Stimulated activated CD4-positive, alpha-beta T cell treated with anti-CD3 and anti-CD28 coated beads, Interleukin-12 subunit alpha, Interleukin-12 subunit beta, amount 100 ng/mL, for 24 hours (primary cell): ENCODE measurements around the gene ABHD16B.

Experiments used
- DNase-seq, 2 experiments: peaks; one replicate each; pipeline ENCODE4 v3.0.0-alpha.2; 2020; ENCODE audit warnings: low read depth in 2 of 2

Gene ABHD16B

DNA sequence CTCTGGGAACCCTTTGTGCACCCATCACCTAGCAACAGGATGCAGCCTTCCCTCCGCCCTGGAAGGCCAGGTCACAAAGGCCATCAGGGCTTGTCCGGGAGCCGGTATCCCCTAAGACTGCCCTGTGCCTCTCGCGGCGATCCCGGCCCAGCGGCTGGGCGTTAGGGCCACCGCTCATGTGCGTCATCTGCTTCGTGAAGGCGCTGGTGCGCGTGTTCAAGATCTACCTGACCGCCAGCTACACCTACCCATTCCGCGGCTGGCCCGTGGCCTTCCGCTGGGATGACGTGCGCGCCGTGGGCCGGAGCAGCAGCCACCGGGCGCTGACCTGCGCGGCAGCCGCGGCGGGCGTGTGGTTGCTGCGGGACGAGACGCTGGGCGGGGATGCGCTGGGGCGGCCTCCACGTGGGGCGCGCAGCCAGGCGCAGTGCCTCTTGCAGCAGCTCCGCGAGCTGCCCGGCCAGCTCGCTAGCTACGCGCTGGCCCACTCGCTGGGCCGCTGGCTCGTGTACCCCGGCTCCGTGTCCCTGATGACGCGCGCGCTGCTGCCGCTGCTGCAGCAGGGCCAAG is at the start of gene ABHD16B:
TSS of gene ABHD16B (plus strand) at position 134 of the 570 bp plus-strand sequence. CDS start at position 177, 43 bp downstream.
- DNase-seq: no peak

DNA sequence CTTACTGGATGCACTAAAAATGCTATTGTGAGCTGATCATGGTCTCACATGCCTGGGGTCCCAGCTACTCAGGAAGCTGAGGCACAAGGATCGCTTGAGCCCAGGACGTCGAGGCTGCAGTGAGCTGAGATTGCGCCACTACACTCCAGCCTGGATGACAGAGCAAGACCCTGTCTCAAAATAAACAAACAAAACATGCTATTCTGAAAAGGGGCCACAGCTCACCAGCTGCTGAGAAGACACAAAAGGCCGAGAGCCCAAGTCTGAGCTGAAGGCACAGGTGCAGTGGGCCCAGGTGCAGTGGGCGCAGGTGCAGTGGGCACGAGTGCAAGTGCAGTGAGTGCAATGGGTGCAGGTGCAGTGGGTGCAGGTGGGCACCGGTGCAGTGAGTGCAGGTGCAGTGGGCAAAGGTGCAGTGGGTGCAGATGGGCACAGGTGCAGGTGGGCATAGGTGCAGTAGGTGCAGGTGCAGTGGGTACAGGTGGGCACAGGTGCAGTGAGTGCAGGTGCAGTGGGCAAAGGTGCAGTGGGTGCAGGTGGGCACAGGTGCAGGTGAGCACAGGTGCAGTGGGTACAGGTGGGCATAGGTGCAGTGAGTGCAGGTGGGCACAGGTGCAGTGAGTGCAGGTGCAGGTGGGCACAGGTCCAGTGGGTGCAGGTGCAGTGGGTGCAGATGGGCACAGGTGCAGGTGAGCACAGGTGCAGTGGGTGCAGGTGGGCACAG is 46.2 kb upstream of the ABHD16B start:
- no peak for DNase-seq

DNA sequence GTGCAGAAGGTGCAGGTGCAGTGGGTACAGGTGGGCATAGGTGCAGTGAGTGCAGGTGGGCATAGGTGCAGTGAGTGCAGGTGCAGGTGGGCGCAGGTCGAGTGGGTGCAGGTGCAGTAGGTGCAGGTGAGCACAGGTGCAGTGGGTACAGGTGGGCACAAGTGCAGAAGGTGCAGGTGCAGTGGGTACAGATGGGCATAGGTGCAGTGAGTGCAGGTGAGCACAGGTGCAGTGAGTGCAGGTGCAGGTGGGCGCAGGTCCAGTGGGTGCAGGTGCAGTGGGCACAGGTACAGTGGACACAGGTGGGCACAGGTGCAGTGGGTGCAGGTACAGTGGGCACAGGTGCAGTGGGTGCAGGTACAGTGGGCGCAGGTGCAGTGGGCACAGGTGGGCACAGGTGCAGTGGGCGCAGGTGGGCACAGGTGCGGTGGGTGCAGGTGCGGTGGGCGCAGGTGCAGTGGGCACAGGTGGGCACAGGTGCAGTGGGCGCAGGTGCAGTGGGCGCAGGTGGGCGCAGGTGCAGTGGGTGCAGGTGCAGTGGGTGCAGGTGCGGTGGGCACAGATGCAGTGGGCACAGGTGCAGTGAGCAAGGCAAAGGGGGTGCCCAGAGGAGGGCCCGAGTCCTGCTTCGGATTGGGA is 45.6 kb upstream of the ABHD16B start:
- DNase-seq: no peak

- no peak for DNase-seq
These were observed 41.9 kb upstream of the ABHD16B start for GRCh38 chr20:63819224-63819921.

DNA sequence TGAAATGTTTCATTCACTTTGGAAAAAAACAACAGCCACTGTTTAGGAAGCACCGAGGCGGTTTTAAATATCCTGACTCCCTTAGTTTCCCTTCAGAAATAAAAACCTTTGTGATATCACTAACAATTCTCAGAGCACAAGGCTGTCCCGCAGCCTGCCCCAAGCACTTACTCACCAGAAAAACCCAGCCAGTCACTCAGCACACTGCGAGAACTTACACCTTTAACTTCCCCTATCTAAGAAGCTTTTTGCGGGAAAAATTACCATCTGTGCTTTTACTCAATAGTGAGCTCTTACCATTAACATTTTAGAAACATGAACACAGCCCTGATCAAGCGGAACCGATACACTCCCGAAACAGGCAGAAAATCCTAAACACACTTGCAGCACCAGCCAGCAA is 39.5 kb upstream of the ABHD16B start:
- DNase-seq: no peak

- DNase-seq: no peak
These were observed 39.0 kb upstream of the ABHD16B start for GRCh38 chr20:63822276-63822696.

DNA sequence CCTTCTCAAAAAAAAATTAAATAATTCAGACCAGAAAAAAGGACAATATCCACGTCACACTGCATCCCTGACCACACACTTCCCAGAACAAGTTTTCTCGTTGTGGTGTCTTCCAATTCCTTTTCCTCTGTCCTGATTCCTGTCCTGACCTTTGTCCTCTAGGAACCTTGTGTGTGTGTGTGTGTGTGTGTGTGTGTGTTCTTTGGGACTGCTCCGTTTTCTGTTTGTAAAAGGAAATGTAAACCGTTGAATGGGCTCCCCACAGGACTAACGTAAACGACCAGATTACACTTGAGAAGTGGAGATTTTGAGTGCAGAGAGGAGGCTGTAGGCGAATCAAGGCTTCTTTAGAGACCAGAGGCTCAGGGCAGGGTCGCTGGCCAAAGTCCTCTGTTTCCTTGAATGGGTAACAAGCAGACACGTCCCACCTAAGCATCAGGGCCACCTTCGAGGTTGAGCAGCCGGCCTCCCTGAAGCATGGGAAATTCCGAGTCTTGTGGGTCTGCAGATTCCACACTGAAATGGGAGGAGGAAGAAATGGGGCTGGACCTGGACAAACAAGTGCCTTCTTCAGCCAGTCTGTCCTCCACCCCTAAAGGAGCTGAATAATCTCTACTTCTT is 37.5 kb upstream of the ABHD16B start:
- no peak for DNase-seq

GRCh38 chr20:63825331-63826118 is 35.8 kb upstream of the ABHD16B start:
- DNase-seq: no peak

DNA sequence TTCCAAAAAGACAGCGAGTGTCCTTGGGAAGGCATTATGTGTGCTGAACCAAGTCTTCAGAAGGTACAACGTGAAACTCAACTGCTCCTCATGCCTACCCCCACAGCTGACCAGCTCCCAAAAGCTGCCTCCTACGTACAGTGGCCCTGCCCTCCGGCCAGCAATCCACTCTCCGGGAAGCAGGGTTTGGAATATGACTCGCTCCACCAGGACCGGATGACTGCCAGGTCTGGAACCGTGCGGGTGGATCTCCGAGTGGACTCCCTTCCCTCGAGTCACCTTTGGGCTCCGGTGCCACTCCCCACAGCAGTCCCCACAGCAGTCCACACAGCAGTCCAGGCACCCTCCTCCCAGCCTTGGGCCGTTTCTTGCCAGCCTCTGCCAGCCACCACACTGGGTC is 34.5 kb upstream of the ABHD16B start:
- DNase-seq: no peak

DNA sequence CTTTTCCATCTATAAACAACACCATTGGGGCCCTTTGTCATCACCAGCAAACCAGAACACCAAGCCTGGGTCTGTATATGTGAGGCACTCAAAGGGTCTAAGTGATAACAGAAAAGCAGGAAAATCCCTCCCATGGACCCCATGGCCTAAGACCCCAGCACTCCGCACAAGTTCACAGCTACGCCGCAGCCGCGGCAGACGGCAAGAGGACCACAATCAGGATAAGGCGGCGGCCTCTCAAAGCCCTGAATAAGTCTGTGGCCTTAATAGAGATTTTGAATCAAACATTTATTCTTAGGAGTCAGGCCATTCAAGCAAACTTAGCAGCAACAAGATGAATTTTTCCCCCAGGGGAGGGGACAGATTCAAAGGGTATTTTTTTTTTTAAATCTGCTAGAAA is 33.2 kb upstream of the ABHD16B start:
- DNase-seq: no peak

DNA sequence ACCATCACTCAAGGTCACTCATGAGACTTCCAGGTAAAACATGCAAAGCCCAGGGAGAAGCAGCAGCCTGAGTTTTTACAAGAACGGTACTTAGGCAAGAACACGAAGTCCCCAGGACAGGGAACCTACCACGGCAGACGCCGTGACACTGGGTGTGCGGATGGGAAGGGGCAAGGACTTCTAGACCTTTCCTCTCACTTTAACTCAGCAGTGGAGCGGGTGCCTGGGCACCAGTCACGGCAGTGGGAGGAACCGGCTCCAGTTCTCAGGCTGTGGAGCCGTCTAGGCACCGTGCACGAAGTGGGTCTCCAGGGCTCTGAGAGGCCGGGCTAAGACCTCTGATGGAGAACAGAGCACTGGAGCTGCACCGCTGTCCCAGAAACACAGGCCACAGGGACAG is 32.8 kb upstream of the ABHD16B start:
- DNase-seq: no peak

GRCh38 chr20:63828951-63829350 is 32.3 kb upstream of the ABHD16B start:
- no peak for DNase-seq

GRCh38 chr20:63829603-63829944 is 31.7 kb upstream of the ABHD16B start:
- no peak for DNase-seq

DNA sequence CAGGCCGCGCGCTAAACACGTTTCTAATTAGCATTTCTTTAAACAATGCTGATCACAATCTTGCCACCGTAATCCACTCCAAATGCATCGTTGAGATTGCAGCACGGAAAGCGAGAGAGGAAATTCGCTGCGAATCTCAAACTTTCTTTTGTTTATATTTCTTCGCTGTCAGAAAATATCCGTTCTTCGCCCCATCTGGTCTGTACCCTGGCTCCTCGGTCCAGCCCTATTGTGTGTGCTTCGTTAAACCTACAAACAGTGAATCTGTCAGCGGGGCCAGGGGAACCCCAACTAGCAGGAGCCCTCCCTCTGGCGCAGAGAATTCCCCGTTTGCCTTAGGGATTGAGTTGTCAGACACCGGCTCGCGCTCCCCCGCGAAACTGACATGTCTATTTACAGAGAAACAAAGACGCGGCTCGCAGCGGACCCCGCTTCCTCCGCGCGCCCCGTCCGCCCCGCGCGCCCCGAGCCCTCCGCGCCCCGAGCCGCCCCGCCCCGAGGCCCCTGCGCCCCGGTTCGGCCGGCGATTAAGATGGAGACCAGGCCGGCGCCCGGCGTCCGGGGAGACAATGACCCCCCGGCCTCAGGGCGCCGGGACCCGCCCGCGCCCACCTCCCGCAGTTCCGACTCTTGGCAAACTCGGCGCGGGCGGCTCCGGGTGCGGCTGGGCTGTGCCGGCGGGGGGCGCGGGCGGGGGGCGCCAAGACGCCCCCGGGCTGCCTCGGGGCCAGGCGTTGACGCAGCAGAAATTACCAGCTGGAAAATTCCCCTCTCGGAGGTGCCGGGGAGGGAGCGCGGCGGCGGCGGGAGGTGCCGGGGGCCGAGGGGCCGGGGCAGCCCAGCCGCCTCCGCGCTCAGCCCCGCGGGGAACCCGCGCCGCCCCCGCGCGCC is 31.1 kb upstream of the ABHD16B start:
- DNase-seq: no peak

- DNase-seq: no peak
These were observed 30.3 kb upstream of the ABHD16B start, which contains the start of gene ZBTB46 for GRCh38 chr20:63830841-63831588. Gene ZBTB46 (minus strand): TSS chr20:63831264. CDS start chr20:63790757, 40,507 bp downstream.

GRCh38 chr20:63831646-63831992 is 29.7 kb upstream of the ABHD16B start:
- no peak for DNase-seq

DNA sequence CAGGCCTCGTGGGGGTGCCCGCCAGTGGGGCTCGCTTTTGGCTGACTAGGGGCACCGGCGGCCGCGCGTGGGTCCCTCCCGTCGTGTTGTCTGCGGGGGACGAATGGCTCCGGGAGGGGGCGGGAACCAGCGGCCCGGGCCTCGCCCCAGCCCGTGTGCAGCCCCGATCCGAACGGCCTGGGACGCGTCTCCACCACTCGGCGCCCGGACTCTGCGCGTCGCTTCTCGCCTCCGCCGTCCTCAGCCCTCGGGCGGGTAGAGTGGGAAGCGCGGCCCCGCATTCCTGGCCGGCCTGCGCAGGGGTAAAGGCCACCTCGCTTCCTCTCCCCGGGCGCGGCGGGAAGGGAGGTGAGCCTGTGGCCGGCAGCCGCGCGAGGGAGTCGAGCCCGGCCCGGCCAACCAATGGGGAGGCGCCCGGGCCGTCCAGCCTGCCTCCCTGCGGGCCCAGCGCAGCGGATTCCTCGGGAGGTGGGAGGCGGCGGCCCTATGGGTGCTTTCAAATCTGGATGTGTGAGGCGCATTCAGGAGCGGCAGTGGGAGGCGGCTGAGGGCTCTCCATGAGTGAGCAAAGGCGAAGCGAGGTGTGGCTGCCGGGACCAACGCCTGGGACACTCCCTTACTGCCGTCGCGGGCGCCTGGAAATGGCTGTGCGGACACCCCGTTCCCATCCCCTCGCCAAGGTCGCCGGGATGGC is 29.2 kb upstream of the ABHD16B start:
- no peak for DNase-seq

DNA sequence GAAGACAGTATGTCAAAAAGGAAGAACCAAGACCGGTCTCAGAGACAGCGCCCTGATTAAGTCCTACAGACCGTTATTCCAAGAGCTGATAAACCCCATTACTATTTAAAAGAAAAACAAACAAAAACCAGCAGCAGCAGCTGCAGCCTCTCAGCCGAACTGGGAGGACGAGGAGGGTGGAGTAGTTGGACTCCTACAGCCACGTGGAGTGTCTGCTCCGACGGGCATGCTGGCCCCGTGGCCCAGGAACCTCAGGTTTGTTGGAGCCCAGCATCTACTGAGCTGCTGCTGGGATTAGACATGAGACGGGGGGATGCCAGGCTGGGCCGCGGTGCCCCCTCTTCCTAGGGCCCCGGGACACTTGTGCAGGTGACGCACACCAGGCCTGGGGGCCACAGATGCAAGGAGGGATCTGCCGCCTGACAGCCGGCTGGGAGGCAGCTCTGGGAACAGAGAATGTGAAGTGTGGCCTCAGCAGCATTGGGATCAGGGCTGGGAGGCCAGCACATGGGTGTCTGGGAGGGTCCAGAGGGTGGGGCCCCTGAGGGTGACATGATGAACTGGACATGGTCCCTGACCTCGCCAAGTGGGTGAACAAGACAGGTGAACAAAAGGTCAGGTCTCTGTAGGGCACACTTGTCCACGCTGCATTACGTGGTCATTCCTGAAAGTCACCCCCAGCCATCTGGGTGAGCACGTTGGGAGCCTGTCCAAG is 27.4 kb upstream of the ABHD16B start:
- DNase-seq: no peak
